ENCODE results near the gene EML6. TPM values are rescaled to one million over a fixed set of nuclear protein-coding genes. Genes with fewer than 3 reads are reported as not detected.

The EML6 gene
- total RNA-seq, 2 donors from 2014 or later = 1.0 to 1.4 TPM

DNA sequence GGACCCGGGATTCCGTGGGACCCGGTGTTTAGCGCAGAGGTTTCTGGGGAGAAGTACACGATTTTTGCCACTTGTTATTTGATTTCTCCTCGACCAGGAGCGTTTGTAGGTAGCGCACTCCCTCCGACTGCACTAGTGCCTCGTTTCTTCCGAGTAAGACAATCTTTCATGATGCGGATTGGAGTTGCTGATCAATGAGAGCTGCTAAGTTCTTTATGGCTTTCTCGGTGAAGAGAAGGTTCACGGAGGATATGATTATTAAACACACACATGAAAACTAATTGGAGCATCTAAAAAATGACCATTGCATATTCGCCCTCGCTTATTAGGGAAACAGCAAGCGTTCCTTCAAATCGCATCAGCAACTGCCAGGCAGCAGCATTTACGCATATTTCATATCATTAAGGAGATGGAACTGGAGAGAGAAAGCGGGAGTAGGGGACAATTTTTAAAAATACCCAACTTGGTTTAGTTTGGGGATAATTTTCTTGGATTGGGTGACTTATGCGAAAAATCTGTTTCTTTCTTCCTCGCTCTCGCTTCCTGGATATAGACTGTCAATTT is 616 bp downstream of the EML6 start:
- H3K36me3 Mint-ChIP-seq (ENCODE audit: low read depth) = no peaks in the 10 kb centered on the region
- H3K9me3 Mint-ChIP-seq = no peaks in the 10 kb centered on the region
- ATAC-seq (replicated peaks) = no peak
- peaks cover 8% of the 10 kb centered on the region for H3K4me1 Mint-ChIP-seq
- peaks cover 34% of the 10 kb centered on the region for H3K27me3 Mint-ChIP-seq
- peak overlapping the region; percentile 100 for H3K4me3 Mint-ChIP-seq
- peak overlapping the region; percentile 72 for H3K27ac Mint-ChIP-seq

DNA sequence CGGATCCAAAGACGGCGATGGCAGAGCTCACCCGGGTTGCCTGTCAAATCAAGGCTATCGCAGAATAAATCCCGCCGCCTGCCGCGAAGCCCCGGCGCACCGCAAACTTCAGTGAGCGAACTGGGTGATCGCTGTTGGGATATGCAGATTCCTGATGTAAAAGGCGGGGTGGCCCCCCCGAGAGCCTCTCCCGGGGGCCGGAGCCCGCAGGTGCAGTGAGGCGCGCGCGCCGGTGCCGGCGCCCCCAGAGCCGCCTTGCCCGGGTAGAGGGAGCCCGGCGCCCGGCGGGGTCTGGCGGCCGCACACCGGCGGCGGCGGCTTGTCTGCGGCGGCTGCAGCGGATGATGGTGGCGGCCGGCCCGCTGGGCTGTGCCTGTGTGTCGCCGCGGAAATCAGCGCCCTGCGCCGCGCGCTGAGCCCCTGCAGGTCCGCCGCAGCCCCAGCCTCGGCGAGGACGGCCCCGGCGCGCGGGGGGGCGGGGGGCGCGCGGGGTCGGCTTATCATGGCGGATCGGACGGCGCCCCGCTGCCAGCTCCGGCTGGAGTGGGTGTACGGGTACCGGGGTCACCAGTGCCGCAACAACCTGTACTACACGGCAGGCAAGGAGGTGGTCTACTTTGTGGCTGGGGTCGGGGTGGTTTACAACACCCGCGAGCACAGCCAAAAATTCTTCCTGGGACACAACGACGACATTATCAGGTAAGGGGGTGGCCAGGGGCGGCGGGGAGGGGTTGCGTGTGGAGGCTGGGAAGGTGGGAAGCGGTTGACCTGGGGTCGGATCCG is 1.3 kb downstream of the EML6 start:
- Mint-ChIP-seq H3K27ac (peak overlapping the region; percentile 72), H3K4me3 (peak overlapping the region; percentile 100), H3K4me1 (peaks cover 8% of the 10 kb centered on the region), H3K9me3 (no peaks in the 10 kb centered on the region), H3K27me3 (peaks cover 30% of the 10 kb centered on the region), H3K36me3 (ENCODE audit: low read depth) (no peaks in the 10 kb centered on the region)
- ATAC-seq (replicated peaks) = no peak

DNA sequence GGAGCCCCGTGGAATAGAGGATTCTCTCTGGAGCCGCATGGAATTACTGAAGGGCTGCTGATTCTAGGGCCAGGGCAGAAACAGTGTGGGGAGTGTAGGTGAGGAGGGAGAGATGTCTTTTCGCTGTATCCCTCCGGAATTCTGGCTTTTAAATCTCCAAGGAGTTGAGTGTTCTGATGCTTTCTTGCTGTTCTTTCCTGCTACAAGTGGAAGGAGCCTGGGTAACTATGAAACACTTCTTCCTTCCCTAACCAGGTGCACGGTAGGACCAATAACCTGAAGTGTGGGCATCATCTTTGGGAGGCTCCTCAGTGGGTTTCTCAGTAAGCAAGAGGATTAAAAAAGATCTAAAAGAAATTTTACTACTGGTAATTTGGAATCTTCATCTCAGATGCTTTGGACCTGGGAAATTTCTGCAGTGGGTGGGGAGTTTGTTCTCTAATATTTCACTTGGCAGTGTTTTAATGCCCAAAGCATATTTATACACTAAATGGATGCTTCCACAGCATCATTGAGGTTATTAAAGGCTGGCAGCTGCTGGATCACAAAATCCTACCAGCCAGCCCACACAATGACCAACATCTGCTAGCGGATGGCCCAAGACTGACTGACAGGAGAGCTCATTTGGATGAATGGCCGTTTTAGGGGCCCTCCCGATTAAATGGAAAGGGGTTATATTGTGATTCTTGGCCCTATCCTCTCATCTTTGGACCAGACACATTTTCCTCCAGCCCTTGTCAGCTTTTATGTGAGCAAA is 2.1 kb downstream of the EML6 start:
- Mint-ChIP-seq H3K4me3 (peak overlapping the region; percentile 80), H3K27me3 (peaks cover 26% of the 10 kb centered on the region), H3K4me1 (peaks cover 8% of the 10 kb centered on the region), H3K27ac (peak overlapping the region; percentile 54), H3K36me3 (ENCODE audit: low read depth) (no peaks in the 10 kb centered on the region), H3K9me3 (no peaks in the 10 kb centered on the region)
- ATAC-seq (replicated peaks) = no peak

DNA sequence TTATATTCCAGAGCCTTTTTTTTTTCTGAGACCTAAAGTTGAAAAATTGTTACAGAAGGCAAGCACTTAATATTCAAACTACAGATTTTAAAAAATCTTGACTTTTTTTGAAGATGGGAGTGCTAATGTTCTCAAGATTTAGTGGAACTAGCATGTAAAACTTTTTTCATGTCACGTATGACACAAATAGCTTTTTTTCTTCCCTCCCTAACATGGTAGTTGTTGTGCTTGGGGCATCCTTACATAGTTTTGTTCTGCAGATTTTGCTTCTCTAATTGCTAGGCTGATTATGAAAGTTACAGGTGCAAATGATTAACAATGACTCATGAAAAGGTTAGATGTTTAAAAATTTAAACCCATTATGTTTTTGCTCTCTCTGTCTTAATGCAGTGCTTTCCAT is 3.0 kb downstream of the EML6 start:
- ATAC-seq (replicated peaks) = no peak
- Mint-ChIP-seq H3K27me3 (peaks cover 26% of the 10 kb centered on the region), H3K36me3 (ENCODE audit: low read depth) (no peaks in the 10 kb centered on the region), H3K9me3 (no peaks in the 10 kb centered on the region), H3K27ac (no peak overlapping the region), H3K4me1 (peaks cover 8% of the 10 kb centered on the region), H3K4me3 (no peak overlapping the region)

DNA sequence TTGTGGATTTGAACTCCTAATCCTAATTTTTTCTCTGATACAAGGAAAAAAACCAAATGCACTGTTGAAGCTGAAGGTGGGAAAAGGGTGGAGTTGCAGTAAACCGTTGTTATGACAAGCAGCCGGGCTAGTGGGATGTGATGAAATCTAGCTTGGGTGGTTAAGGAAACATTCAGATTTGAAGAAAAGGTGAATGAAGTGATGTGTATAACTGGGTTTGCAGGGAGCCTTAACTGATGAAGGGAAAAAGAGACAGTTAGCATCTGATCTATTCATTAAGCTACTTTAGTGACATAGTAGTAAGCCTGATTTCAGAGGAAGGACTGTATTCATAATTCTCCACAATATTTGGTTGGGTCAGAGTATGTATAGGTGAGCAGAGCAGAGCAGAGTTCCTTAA is 3.5 kb downstream of the EML6 start:
- Mint-ChIP-seq H3K36me3 (ENCODE audit: low read depth) (no peaks in the 10 kb centered on the region), H3K4me3 (no peak overlapping the region), H3K27ac (no peak overlapping the region), H3K9me3 (no peaks in the 10 kb centered on the region), H3K27me3 (peaks cover 21% of the 10 kb centered on the region), H3K4me1 (peaks cover 8% of the 10 kb centered on the region)
- ATAC-seq (replicated peaks) = no peak

DNA sequence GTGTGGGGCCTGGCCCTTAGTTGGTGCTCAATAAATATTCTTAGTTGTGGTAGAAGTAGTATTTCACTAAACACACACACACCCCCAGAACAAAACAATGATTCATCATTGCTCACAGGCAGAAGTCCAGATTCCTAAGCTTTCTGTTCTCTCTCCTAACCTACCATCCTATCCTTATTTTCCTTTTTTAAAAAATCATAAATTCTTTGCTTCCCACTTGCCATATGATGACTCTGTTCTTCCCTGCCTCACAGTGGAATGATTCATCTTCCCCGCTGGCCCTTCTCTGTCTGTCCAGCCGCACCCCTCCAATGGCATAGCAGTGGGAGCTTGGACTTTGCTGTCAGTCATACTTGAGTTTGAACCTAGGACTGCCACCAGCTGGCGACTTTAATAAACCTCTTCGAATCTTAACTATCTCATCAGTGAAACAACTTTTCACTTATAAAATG is 5.2 kb downstream of the EML6 start:
- no peak overlapping the region for H3K4me3 Mint-ChIP-seq
- H3K4me1 Mint-ChIP-seq = peaks cover 8% of the 10 kb centered on the region
- H3K9me3 Mint-ChIP-seq = no peaks in the 10 kb centered on the region
- ATAC-seq (replicated peaks) = no peak
- no peaks in the 10 kb centered on the region for H3K36me3 Mint-ChIP-seq (ENCODE audit: low read depth)
- H3K27ac Mint-ChIP-seq = no peak overlapping the region
- H3K27me3 Mint-ChIP-seq = peaks cover 24% of the 10 kb centered on the region

DNA sequence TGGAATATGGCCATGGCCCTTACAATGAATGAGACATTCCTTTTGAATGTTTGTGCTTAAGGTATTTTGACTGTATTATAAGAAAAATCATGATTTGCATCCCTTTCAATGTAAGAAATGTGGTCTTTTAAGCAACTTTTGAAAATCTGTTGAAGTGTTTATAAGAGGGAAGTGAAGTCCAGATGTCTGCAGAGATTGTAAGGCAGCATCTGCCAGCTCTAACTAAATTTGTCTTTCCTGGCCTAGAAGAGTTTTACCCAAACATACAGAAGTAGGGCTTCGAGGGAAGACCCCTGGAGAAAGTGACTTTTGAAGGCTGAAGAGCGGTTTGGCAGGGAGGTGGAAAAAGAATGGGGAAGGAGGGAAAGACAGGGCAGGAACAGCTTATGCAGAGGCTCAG is 12.2 kb downstream of the EML6 start:
- ATAC-seq (replicated peaks) = no peak
- H3K27ac Mint-ChIP-seq = no peak overlapping the region
- no peak overlapping the region for H3K4me3 Mint-ChIP-seq
- no peaks in the 10 kb centered on the region for H3K9me3 Mint-ChIP-seq
- no peaks in the 10 kb centered on the region for H3K36me3 Mint-ChIP-seq (ENCODE audit: low read depth)
- H3K27me3 Mint-ChIP-seq = peaks cover 14% of the 10 kb centered on the region
- no peaks in the 10 kb centered on the region for H3K4me1 Mint-ChIP-seq

DNA sequence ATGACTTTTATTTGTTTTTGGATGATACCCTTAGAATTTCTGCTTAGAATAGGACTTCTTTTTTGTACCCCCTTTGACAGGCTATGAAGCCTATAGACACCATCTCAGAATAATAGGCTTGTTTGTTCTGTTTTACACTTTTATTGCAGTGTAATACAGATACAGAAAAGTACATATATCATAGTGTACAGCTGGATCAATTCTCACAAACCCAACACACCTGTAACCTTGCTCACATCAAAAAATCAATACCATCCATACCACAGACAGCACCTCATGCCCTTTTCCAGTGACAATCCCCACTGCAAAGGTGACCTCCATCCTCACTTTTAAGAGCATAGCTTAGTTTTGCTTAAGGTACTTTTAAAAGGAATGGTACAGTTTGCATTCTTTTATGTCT is 14.8 kb downstream of the EML6 start:
- Mint-ChIP-seq H3K4me1 (no peaks in the 10 kb centered on the region), H3K36me3 (ENCODE audit: low read depth) (no peaks in the 10 kb centered on the region), H3K27ac (no peak overlapping the region), H3K9me3 (no peaks in the 10 kb centered on the region), H3K27me3 (peaks cover 20% of the 10 kb centered on the region), H3K4me3 (no peak overlapping the region)
- no peak for ATAC-seq (replicated peaks)

DNA sequence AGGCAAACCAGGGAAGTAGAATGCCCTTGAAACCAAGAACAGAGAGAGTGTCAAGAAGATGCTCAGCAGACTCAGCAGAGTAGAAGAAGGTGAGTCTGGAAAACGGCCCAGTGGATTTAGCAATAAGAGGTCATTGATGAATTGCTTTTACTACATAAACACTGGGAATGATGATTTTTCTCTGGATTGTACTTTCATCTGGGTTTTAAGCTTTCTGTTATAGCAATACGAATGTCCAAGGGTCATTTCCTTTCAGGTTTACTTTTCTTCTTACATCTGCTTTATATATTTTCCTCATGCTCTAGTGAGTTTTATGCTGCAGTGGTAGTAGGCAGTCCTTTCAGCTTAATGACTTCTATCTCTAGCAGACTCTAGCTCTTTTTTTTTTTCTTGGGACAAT is 16.9 kb downstream of the EML6 start:
- ATAC-seq (replicated peaks) = no peak
- Mint-ChIP-seq H3K4me3 (no peak overlapping the region), H3K27me3 (peaks cover 16% of the 10 kb centered on the region), H3K27ac (no peak overlapping the region), H3K9me3 (no peaks in the 10 kb centered on the region), H3K36me3 (ENCODE audit: low read depth) (no peaks in the 10 kb centered on the region), H3K4me1 (no peaks in the 10 kb centered on the region)

DNA sequence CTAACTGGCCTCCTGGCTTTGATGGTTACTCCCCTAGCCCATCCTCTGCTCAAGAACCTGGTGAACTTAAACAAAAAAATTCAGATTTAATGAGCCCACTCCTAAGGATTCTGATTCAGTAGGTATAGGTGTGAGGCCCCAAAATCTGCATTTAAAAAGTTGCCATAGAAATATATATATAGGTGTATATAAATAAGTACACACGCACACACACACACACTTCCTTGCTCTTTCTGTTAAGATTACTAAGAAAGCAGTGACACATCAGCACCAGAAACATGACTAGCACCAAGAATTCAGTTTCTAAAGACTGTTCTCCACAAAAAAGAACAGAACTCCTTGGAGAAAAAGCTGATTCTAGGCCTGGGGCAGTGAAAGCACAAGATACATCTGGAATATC is 17.8 kb downstream of the EML6 start:
- Mint-ChIP-seq H3K36me3 (ENCODE audit: low read depth) (no peaks in the 10 kb centered on the region), H3K4me1 (no peaks in the 10 kb centered on the region), H3K27ac (no peak overlapping the region), H3K9me3 (no peaks in the 10 kb centered on the region), H3K27me3 (peaks cover 16% of the 10 kb centered on the region), H3K4me3 (no peak overlapping the region)
- no peak for ATAC-seq (replicated peaks)

DNA sequence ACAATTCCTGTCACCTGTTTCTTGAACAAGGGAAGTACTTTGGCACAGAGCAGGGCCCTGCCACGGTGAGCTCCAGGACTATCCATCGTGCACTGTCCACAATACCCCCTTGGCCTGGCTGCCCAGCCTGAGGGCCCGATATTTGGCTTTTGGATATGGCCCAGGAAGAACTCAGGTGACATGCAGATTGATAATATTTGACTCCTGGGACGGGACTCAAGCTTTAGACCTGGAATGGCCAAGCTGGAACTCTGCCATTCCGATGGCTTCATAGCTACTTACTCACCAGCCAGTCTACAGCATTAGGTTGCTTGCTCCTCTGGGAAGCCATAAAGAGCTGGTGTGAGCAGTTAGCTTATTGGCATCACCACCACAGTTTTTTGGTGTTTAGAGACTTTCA is 26.6 kb downstream of the EML6 start:
- Mint-ChIP-seq H3K27me3 (no peaks in the 10 kb centered on the region), H3K9me3 (no peaks in the 10 kb centered on the region), H3K36me3 (ENCODE audit: low read depth) (no peaks in the 10 kb centered on the region), H3K4me3 (no peak overlapping the region), H3K27ac (no peak overlapping the region), H3K4me1 (no peaks in the 10 kb centered on the region)
- ATAC-seq (replicated peaks) = no peak

DNA sequence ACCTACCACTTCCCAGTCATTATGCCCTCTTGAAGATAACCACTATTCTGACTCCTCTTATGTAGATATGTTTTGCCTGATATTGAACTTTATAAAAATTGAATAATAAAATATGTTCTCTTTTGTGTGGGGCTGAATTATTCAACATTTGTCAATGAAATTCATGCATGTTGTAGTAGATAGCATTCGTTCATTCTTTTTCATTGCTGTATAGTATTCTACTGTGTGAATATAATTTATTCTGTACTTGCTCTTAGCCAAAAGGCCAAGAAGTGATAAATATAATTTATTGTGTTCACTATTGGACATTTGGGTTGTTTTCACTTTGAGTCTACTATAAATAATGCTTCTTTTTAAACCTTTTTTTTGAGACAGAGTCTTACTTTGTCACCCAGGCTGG is 29.0 kb downstream of the EML6 start:
- no peak for ATAC-seq (replicated peaks)
- no peaks in the 10 kb centered on the region for H3K27me3 Mint-ChIP-seq
- H3K4me3 Mint-ChIP-seq = no peak overlapping the region
- H3K4me1 Mint-ChIP-seq = no peaks in the 10 kb centered on the region
- H3K36me3 Mint-ChIP-seq (ENCODE audit: low read depth) = no peaks in the 10 kb centered on the region
- no peaks in the 10 kb centered on the region for H3K9me3 Mint-ChIP-seq
- no peak overlapping the region for H3K27ac Mint-ChIP-seq

DNA sequence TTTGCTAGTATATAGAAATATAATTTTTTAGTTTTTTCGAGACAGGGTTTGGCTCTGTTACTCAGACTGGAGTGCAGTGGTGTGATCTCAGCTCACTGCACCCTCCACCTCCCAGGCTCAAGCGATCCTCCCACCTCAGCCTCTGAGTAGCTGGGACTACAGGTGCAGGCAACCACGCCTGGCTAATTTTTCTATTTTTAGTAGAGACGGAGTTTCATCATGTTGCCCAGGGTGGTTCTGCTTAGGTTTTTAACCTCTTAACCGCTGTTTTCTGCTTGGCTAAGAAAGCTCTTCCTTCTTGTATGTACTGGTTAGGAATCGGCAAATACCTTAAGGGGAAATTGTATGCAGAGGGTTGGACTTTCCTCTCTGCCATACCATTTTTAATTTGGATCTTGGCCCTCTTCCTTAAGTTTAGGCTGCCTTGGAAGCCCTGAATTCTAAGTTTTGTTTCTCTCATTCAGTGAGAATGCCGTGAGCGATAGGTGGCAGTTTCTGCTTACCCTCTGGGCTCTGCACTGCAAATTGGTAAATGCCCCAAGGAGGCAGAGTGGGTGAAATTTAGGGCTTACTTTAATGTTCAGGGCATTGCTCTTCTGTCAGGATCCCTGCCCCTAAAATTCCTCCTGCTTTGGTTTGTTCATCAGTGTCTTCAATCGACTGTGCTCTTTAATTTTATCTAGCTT is 32.3 kb downstream of the EML6 start:
- Mint-ChIP-seq H3K4me3 (no peak overlapping the region), H3K27me3 (no peaks in the 10 kb centered on the region), H3K27ac (no peak overlapping the region), H3K36me3 (ENCODE audit: low read depth) (no peaks in the 10 kb centered on the region), H3K9me3 (no peaks in the 10 kb centered on the region), H3K4me1 (peaks cover 6% of the 10 kb centered on the region)
- no peak for ATAC-seq (replicated peaks)

DNA sequence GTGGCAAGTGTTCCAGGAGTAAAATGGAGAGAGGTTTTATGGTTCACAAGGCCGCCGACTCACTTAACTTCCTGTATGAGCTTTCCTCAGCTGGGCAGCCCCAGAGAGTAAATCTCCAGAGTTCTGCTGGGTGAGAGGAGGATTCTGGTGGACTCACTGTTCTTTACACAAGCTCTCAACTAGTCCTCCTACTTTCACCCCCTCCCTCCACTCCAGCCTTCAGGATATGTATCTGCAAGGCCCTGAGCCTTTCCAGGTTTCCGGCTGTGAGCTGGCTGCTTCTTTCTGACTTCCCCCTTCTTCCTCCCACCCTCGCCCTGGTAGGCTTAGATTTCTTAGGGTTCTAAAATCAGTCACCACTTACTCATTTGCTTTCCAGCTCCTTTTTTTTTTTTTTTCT is 34.0 kb downstream of the EML6 start:
- ATAC-seq (replicated peaks) = peak; percentile 44

More for the DNA sequence above, 34.0 kb downstream of the EML6 start:
- Mint-ChIP-seq H3K9me3 (no peaks in the 10 kb centered on the region), H3K4me3 (no peak overlapping the region), H3K4me1 (peaks cover 6% of the 10 kb centered on the region), H3K27ac (no peak overlapping the region), H3K27me3 (no peaks in the 10 kb centered on the region), H3K36me3 (ENCODE audit: low read depth) (no peaks in the 10 kb centered on the region)
